Fibroblast of lung (primary cell): Measurements from ENCODE around the gene FTO. TPM values are rescaled to one million over a fixed set of nuclear protein-coding genes. Genes with fewer than 3 reads are reported as not detected.

ENCODE experiments used
- DNase-seq, 2 donors: peaks; one replicate each; pipeline versions ENCODE4 v3.0.0 to v3.0.0-alpha.2; 2010; ENCODE audit warnings: low read depth in 2 of 2
- H2AFZ ChIP-seq: 2 replicates; pipeline ENCODE4 v1.5.1; 2012; ENCODE audit warnings: low read length, control low read depth, inconsistent platforms
- H3K27ac ChIP-seq: 2 replicates; pipeline ENCODE4 v1.5.1; 2011; ENCODE audit warnings: low read length, control low read depth; ENCODE audit not compliant: insufficient read depth
- H3K27me3 ChIP-seq: 2 replicates; pipeline ENCODE4 v1.5.1; 2011; ENCODE audit warnings: mild to moderate bottlenecking, low read length; ENCODE audit not compliant: control insufficient read depth, insufficient read depth
- H3K36me3 ChIP-seq: 2 replicates; pipeline ENCODE4 v1.5.1; 2011; ENCODE audit warnings: low read length; ENCODE audit not compliant: control insufficient read depth, insufficient read depth
- H3K4me1 ChIP-seq: 2 replicates; pipeline ENCODE4 v1.5.1; 2011; ENCODE audit warnings: low read length; ENCODE audit not compliant: control insufficient read depth, insufficient read depth; ENCODE audit errors: extremely low read depth
- H3K4me2 ChIP-seq: 2 replicates; pipeline ENCODE4 v1.5.1; 2011; ENCODE audit warnings: low read length, control low read depth; ENCODE audit not compliant: insufficient read depth; ENCODE audit errors: extremely low read depth
- H3K4me3 ChIP-seq, 4 experiments: fragments of 200-600 bp in 1 of 4; sonication (generic) in 1 of 4; replicated peaks in 1 of 4; 2 replicates each; pipeline ENCODE4 v1.5.1; 2011 to 2016; ENCODE audit warnings: low read length in 4 of 4, low read depth in 3 of 4, mild to moderate bottlenecking in 3 of 4, control low read depth in 2 of 4, inconsistent platforms in 1 of 4, mixed read lengths in 1 of 4; ENCODE audit not compliant: insufficient read depth in 1 of 4; ENCODE audit errors: control extremely low read depth in 1 of 4
- H3K79me2 ChIP-seq: 2 replicates; pipeline ENCODE4 v1.5.1; 2012; ENCODE audit warnings: mild to moderate bottlenecking, low read length, inconsistent platforms; ENCODE audit not compliant: control insufficient read depth, insufficient read depth
- H3K9ac ChIP-seq: 2 replicates; pipeline ENCODE4 v1.5.1; 2011; ENCODE audit warnings: mild to moderate bottlenecking, low read length, control low read depth; ENCODE audit not compliant: insufficient read depth
- H3K9me3 ChIP-seq: 2 replicates; pipeline ENCODE4 v1.5.1; 2012; ENCODE audit warnings: low read depth, low read length; ENCODE audit not compliant: control insufficient read depth, insufficient read depth
- H4K20me1 ChIP-seq: 2 replicates; pipeline ENCODE4 v1.5.1; 2011; ENCODE audit warnings: low read length; ENCODE audit not compliant: control insufficient read depth, insufficient read depth; ENCODE audit errors: extremely low read depth
- CTCF ChIP-seq, 2 donors: IDR thresholded peaks in 1 of 2; conservative IDR thresholded peaks in 1 of 2; 1 replicate in 1 of 2; 2 replicates in 1 of 2; pipeline ENCODE4 v1.5.1; 2011 to 2012; ENCODE audit warnings: low read length in 2 of 2, control low read depth in 1 of 2, inconsistent platforms in 1 of 2, low read depth in 1 of 2, mild to moderate bottlenecking in 1 of 2
- EZH2 ChIP-seq: IDR thresholded peaks from 2 replicates; pipeline ENCODE4 v1.5.1; 2012; ENCODE audit warnings: low read length, control low read depth, mild to moderate bottlenecking; ENCODE audit errors: missing control alignments
- polyA plus RNA-seq, 2 donors: library from polyadenylated mRNA; depleted of rRNA in 1 of 2; stranded (reverse) in 1 of 2; unstranded in 1 of 2; fragments of >200 nt; gene quantifications; 2 replicates each; pipeline ENCODE4 v1.2.1, GENCODE V29; 2011 to 2012; ENCODE audit warnings: missing spikeins in 1 of 2
- total RNA-seq: library from RNA; depleted of rRNA; stranded (reverse); fragments of >200 nt; gene quantifications from 2 replicates; pipeline ENCODE4 v1.2.1, GENCODE V29; 2014

The FTO gene
- total and polyA plus RNA-seq, 2 donors (not counting 1 experiment from before 2014, with no cell fraction given) = 61.1 to 97.6 TPM

GRCh38 chr16:53949715-53950410 lies 245.9 kb downstream of the FTO start:
- no peaks in the 10 kb centered on the region for H3K27me3 ChIP-seq
- H3K9me3 ChIP-seq = no peaks in the 10 kb centered on the region
- DNase-seq = peak in 1 of 2 donors; percentile 33
- H3K9ac ChIP-seq = no peak overlapping the region
- peak overlapping the region in 2 of 4 experiments; percentile 24 to 29 for H3K4me3 ChIP-seq
- no peaks in the 10 kb centered on the region for H4K20me1 ChIP-seq
- no peak for TF ChIP-seq EZH2
- TF ChIP-seq CTCF (conservative IDR thresholded peaks at IDR 0.05 in 1 of 2, IDR thresholded peaks at IDR 0.05 in 1 of 2; ENCODE audit: low read depth in 1 of 2, low read length in 2 of 2) = no peak
- H2AFZ ChIP-seq = no peak overlapping the region
- H3K36me3 ChIP-seq = no peaks in the 10 kb centered on the region
- peak overlapping the region; percentile 59 for H3K4me2 ChIP-seq
- no peaks in the 10 kb centered on the region for H3K79me2 ChIP-seq
- H3K27ac ChIP-seq = no peak overlapping the region
- H3K4me1 ChIP-seq = no peaks in the 10 kb centered on the region

- H3K36me3 ChIP-seq = no peaks in the 10 kb centered on the region
- TF ChIP-seq EZH2 (no peak), CTCF (conservative IDR thresholded peaks at IDR 0.05 in 1 of 2, IDR thresholded peaks at IDR 0.05 in 1 of 2; ENCODE audit: low read depth in 1 of 2, low read length in 2 of 2) (no peak)
- H3K27ac ChIP-seq = no peak overlapping the region
- no peak overlapping the region for H3K4me3 ChIP-seq
- no peaks in the 10 kb centered on the region for H3K79me2 ChIP-seq
- no peak overlapping the region for H2AFZ ChIP-seq
- H4K20me1 ChIP-seq = no peaks in the 10 kb centered on the region
- no peak for DNase-seq
- no peaks in the 10 kb centered on the region for H3K9me3 ChIP-seq
- H3K4me2 ChIP-seq = no peak overlapping the region
- H3K27me3 ChIP-seq = no peaks in the 10 kb centered on the region
- H3K9ac ChIP-seq = no peak overlapping the region
- H3K4me1 ChIP-seq = no peaks in the 10 kb centered on the region
Measured at GRCh38 chr16:53950677-53951076, 246.7 kb downstream of the FTO start.

DNA sequence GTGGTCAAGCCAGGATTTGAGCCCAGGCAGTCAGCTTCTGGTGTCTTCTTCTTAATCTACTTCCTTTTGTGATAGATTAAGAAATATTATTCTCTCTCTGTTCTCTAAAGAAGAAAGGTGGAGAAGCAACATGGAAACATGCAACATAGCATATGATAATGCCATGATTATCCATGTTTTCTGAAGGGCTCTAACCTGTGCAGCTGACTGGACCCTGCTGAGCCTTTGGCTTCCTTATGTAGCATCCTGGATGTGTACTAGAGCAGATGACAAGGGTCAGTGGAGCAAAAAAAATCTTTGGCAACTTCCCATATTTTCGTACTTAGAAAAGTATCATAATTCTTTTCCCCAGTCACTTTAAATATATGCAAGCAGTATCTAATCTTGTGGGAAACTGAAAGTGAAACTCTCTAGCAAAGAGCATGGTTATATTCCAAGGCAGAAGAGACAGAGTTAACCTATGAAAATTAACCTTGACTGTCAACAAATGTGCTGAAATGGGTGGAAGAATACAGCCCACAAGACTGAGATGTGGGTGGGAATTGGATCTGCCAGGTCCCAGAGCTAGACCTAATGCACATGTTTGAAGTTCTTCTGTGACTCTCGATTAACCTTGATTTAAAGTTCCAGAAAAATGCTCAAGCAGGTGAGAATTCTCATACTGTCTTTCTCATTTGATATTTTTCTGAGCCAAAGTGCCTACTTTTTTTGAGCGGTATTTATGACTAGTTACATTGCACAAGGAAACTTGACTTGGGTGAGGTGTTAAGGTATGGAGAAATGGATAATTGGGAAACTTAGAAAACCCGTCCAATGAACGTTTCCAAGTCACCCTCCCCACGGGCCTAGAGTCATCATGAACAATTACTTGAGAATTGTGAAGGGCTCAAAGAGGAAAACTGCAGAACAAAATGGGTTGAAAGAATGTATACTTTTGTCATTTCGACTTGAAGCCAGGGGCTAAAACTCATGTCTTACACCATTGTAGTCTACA lies 248.6 kb downstream of the FTO start:
- Histone ChIP-seq H3K27ac (no peak overlapping the region), H3K4me2 (peak overlapping the region; percentile 26), H3K79me2 (no peaks in the 10 kb centered on the region), H3K9me3 (no peaks in the 10 kb centered on the region), H3K9ac (no peak overlapping the region), H3K4me1 (no peaks in the 10 kb centered on the region), H3K4me3 (peak overlapping the region in 1 of 4 experiments; percentile 41), H3K27me3 (no peaks in the 10 kb centered on the region), H4K20me1 (no peaks in the 10 kb centered on the region), H2AFZ (no peak overlapping the region), H3K36me3 (no peaks in the 10 kb centered on the region)
- peak; percentile 48 to 63 for DNase-seq
- TF ChIP-seq EZH2 (no peak), CTCF (conservative IDR thresholded peaks at IDR 0.05 in 1 of 2, IDR thresholded peaks at IDR 0.05 in 1 of 2; ENCODE audit: low read depth in 1 of 2, low read length in 2 of 2) (no peak)
